Endothelial cell of umbilical vein (primary cell): Measurements from ENCODE around the gene CIBAR2. TPM values are rescaled to one million over a fixed set of nuclear protein-coding genes. Genes with fewer than 3 reads are reported as not detected.

ENCODE experiments used
- BruUV-seq: library from RNA; stranded (reverse); fragments of 400-500 nt; replicated peaks from 2 replicates; lab custom pipeline; 2021; lab: Mats Ljungman, UMichigan
- CTCF ChIA-PET: fragments of 300-600, 350-600 bp; sonication (Branson Sonifier 250); formaldehyde crosslinking; loops from one replicate; lab custom pipeline; 2021; ENCODE audit warnings: antibody characterized with exemption, inconsistent platforms; lab: Charles Lee
- POLR2A ChIA-PET: fragments of 300-600, 350-600 bp; sonication (Branson Sonifier 250); formaldehyde crosslinking; loops from one replicate; lab custom pipeline; 2021; ENCODE audit warnings: antibody characterized with exemption, inconsistent platforms; lab: Charles Lee
- DNase-seq: peaks from one replicate; pipeline ENCODE4 v3.0.0-alpha.2; 2011; ENCODE audit warnings: low read depth, low spot score
- FAIRE-seq: peaks from 2 replicates; lab custom pipeline; 2011; peaks lifted over from hg19 to GRCh38; lab: Jason Lieb, UNC
- H2AFZ ChIP-seq: 2 replicates; pipeline ENCODE4 v1.6.0; 2012; ENCODE audit warnings: low read depth, low read length, control low read depth, inconsistent platforms
- H3K27ac ChIP-seq: 2 replicates; pipeline ENCODE4 v1.5.1; 2011; ENCODE audit warnings: low read depth, mild to moderate bottlenecking, control low read depth, low read length, moderate library complexity; ENCODE audit not compliant: insufficient read depth
- H3K27me3 ChIP-seq, 2 experiments: 2 replicates each; pipeline versions ENCODE4 v1.6.0 to v1.6.1; 2011; ENCODE audit warnings: low read length in 2 of 2, mixed read lengths in 1 of 2; ENCODE audit not compliant: control insufficient read depth in 2 of 2, insufficient read depth in 2 of 2
- H3K36me3 ChIP-seq, 2 experiments: 2 replicates in 1 of 2; 3 replicates in 1 of 2; pipeline ENCODE4 v1.5.1; 2011; ENCODE audit warnings: low read length in 2 of 2, mild to moderate bottlenecking in 1 of 2, moderate library complexity in 1 of 2; ENCODE audit not compliant: control insufficient read depth in 2 of 2, insufficient read depth in 2 of 2; ENCODE audit errors: extremely low read depth in 1 of 2
- H3K4me1 ChIP-seq: 3 replicates; pipeline ENCODE4 v1.5.1; 2011; ENCODE audit warnings: mild to moderate bottlenecking, low read length; ENCODE audit not compliant: control insufficient read depth, insufficient read depth; ENCODE audit errors: extremely low read depth
- H3K4me2 ChIP-seq: 2 replicates; pipeline ENCODE4 v1.6.1; 2011; ENCODE audit warnings: low read length, control low read depth, mixed read lengths; ENCODE audit not compliant: insufficient read depth
- H3K4me3 ChIP-seq, 3 experiments: fragments of 200-600 bp in 1 of 3; sonication (generic), shearing (Covaris generic) in 1 of 3; replicated peaks in 1 of 3; 2 replicates each; pipeline ENCODE4 v1.5.1; 2011 to 2016; ENCODE audit warnings: control low read depth in 3 of 3, low read length in 3 of 3, mild to moderate bottlenecking in 2 of 3, inconsistent platforms in 1 of 3, low read depth in 1 of 3, moderate library complexity in 1 of 3; ENCODE audit not compliant: insufficient read depth in 1 of 3
- H3K79me2 ChIP-seq: 2 replicates; pipeline ENCODE4 v1.6.0; 2012; ENCODE audit warnings: low read length, inconsistent platforms; ENCODE audit not compliant: control insufficient read depth, insufficient read depth
- H3K9ac ChIP-seq: replicated peaks from 2 replicates; pipeline ENCODE3; 2011; ENCODE audit warnings: low read length, control low read depth; ENCODE audit not compliant: insufficient read depth; ENCODE audit errors: extremely low read depth
- H3K9me1 ChIP-seq: replicated peaks from 3 replicates; pipeline ENCODE4 v1.6.0; 2011; ENCODE audit warnings: mild to moderate bottlenecking, low read length; ENCODE audit not compliant: control insufficient read depth, insufficient read depth; ENCODE audit errors: extremely low read depth
- H3K9me3 ChIP-seq: replicated peaks from 2 replicates; pipeline ENCODE4 v1.5.1; 2012; ENCODE audit warnings: low read length, inconsistent platforms; ENCODE audit not compliant: control insufficient read depth, insufficient read depth
- H4K20me1 ChIP-seq: replicated peaks from 2 replicates; pipeline ENCODE3; 2011; ENCODE audit warnings: mild to moderate bottlenecking, low read length; ENCODE audit not compliant: control insufficient read depth, insufficient read depth; ENCODE audit errors: extremely low read depth
- CTCF ChIP-seq, 2 donors: IDR thresholded peaks; 1 replicate in 1 of 2; 2 replicates in 1 of 2; pipeline ENCODE4 v1.5.1; 2011; ENCODE audit warnings: low read length in 2 of 2, mild to moderate bottlenecking in 2 of 2, moderate library complexity in 2 of 2, control low read depth in 1 of 2, inconsistent platforms in 1 of 2, low read depth in 1 of 2; ENCODE audit not compliant: insufficient read depth in 1 of 2; ENCODE audit errors: extremely low read depth in 1 of 2
- GATA2 ChIP-seq: IDR thresholded peaks from 2 replicates; pipeline ENCODE4 v1.7.0; 2011; ENCODE audit warnings: low read depth, mild to moderate bottlenecking, moderate library complexity, mixed read lengths, low read length; ENCODE audit not compliant: insufficient read length, insufficient read depth
- JUN ChIP-seq: IDR thresholded peaks from 2 replicates; pipeline ENCODE4 v1.6.1; 2011; ENCODE audit warnings: borderline replicate concordance, low read depth; ENCODE audit not compliant: insufficient read length, insufficient read depth
- MAX ChIP-seq: IDR thresholded peaks from 2 replicates; pipeline ENCODE4 v1.6.1; 2011; ENCODE audit not compliant: insufficient read depth, insufficient read length
- MYC ChIP-seq: IDR thresholded peaks from one replicate; pipeline ENCODE4 v1.6.1; 2011; ENCODE audit warnings: mild to moderate bottlenecking, low read depth, low read length
- POLR2A ChIP-seq: IDR thresholded peaks from 2 replicates; pipeline ENCODE4 v1.6.1; 2012; ENCODE audit warnings: low read depth, mild to moderate bottlenecking, control low read depth, low read length
- POLR2AphosphoS5 ChIP-seq: IDR thresholded peaks from 2 replicates; pipeline ENCODE4 v1.6.1; 2012; ENCODE audit warnings: low read depth, mild to moderate bottlenecking, control low read depth, low read length, moderate library complexity; ENCODE audit not compliant: insufficient read depth
- dilution Hi-C: fragments of 300-500 bp; cut with MboI; formaldehyde crosslinking; loops from one replicate; pipeline ENCODE4 v1.15.0; 2019; ENCODE audit warnings: low sequenced_read_pairs; ENCODE audit not compliant: extremely low pct_ligation_motif_present
- intact Hi-C: fragments of 100-400 bp; cut with micrococcal nuclease; formaldehyde crosslinking; loops from one replicate; pipeline ENCODE4 v1.10.0; 2022
- polyA plus RNA-seq, 4 experiments: library from polyadenylated mRNA; depleted of rRNA in 3 of 4; stranded (reverse) in 3 of 4; unstranded in 1 of 4; fragments of >200 nt; gene quantifications; 2 replicates each; pipeline versions ENCODE4 v1.2.1 to v1.2.3, GENCODE V29; 2011 to 2012; ENCODE audit warnings: missing spikeins in 1 of 4
- total RNA-seq: library from RNA; stranded (reverse); gene quantifications from 2 replicates; pipeline ENCODE4 v1.2.3, GENCODE V29; 2021

Gene CIBAR2
- total and polyA plus RNA-seq, 2 donors (not counting 3 experiments of a cell fraction or from before 2014, with no cell fraction given): 0.07 TPM; not detected in 1

- POLR2A ChIA-PET: no interaction called here
Measured at GRCh38 chr16:85144026-85144915, 32.0 kb upstream of the CIBAR2 start.

More at GRCh38 chr16:85144026-85144915, 32.0 kb upstream of the CIBAR2 start:
- Histone ChIP-seq H3K36me3 (no peaks in the 10 kb centered on the region), H3K27me3 (no peaks in the 10 kb centered on the region), H3K4me1 (peaks cover 27% of the 10 kb centered on the region), H4K20me1 (no peaks in the 10 kb centered on the region), H3K4me3 (no peak overlapping the region), H3K9ac (peak overlapping the region; percentile 61), H3K9me1 (no peaks in the 10 kb centered on the region), H2AFZ (peak overlapping the region; percentile 83), H3K79me2 (no peaks in the 10 kb centered on the region), H3K9me3 (no peaks in the 10 kb centered on the region), H3K27ac (peak overlapping the region; percentile 89), H3K4me2 (no peak overlapping the region)
- BruUV-seq: no TSS peak
- peak; percentile 97 for FAIRE-seq
- dilution Hi-C loops (no loop called here), intact Hi-C loops (loop anchor here (1.0 kb wide), 1 partner anchor 28 kb away; no protein-coding TSS in a partner anchor)
- TF ChIP-seq CTCF (IDR thresholded peaks at IDR 0.05; ENCODE audit: extremely low read depth in 1 of 2, insufficient read depth in 1 of 2, low read depth in 1 of 2, low read length in 2 of 2) (no peak), POLR2A (peak; percentile 46), JUN (no peak), POLR2AphosphoS5 (peak; percentile 80), GATA2 (peak; percentile 99), MYC (no peak), MAX (no peak)
- CTCF ChIA-PET: interaction anchor here (0.7 to 3.1 kb wide), 3 partner anchors 17 to 29 kb away, joined by 3 to 9 read pairs (median 4); no protein-coding TSS in a partner anchor
- peak; percentile 79 for DNase-seq
